ENCODE data around the gene GOLM1. TPM values are rescaled to one million over a fixed set of nuclear protein-coding genes. Genes with fewer than 3 reads are reported as not detected.

Gene GOLM1
- total RNA-seq, 1 donor from 2014 or later: 126 TPM

- Mint-ChIP-seq H3K36me3 (ENCODE audit: low read depth, unreplicated experiment) (no peaks in the 10 kb centered on the region), H3K9me3 (ENCODE audit: unreplicated experiment) (no peaks in the 10 kb centered on the region), H3K27ac (ENCODE audit: unreplicated experiment) (no peak overlapping the region), H3K4me1 (ENCODE audit: low read depth, unreplicated experiment) (peaks cover 3% of the 10 kb centered on the region), H3K4me3 (ENCODE audit: unreplicated experiment) (no peak overlapping the region), H3K27me3 (ENCODE audit: low read depth, unreplicated experiment) (peaks cover 3% of the 10 kb centered on the region)
- Histone ChIP-seq H3K4me1 (ENCODE audit: insufficient read depth, low read length) (peaks cover 12% of the 10 kb centered on the region), H3K79me2 (ENCODE audit: insufficient read depth, low read length) (peaks cover 10% of the 10 kb centered on the region), H3K27ac (ENCODE audit: low read depth, low read length) (no peak overlapping the region), H3K4me2 (ENCODE audit: low read length) (no peak overlapping the region), H3K27me3 (ENCODE audit: insufficient read depth, low read length) (no peaks in the 10 kb centered on the region), H3K36me3 (ENCODE audit: insufficient read depth, low read length) (no peaks in the 10 kb centered on the region), H3K9ac (ENCODE audit: low read length) (no peak overlapping the region), H4K20me1 (ENCODE audit: insufficient read depth, low read length) (peaks cover 1% of the 10 kb centered on the region), H3K9me3 (ENCODE audit: insufficient read depth, low read depth, low read length) (no peaks in the 10 kb centered on the region), H3K4me3 (ENCODE audit: insufficient read depth, low read depth, low read length) (no peak overlapping the region), H2AFZ (ENCODE audit: low read depth, low read length) (no peak overlapping the region)
- DNase-seq (ENCODE audit: low read depth): no peak
- FAIRE-seq: no peak
- TF ChIP-seq CTCF (IDR thresholded peaks at IDR 0.05; ENCODE audit: insufficient read depth, low read depth, low read length) (no peak), EZH2 (IDR thresholded peaks at IDR 0.05; ENCODE audit: insufficient read depth, low read length) (no peak)
Measured at GRCh38 chr9:86102626-86103025, 3.3 kb upstream of the GOLM1 start.

DNA sequence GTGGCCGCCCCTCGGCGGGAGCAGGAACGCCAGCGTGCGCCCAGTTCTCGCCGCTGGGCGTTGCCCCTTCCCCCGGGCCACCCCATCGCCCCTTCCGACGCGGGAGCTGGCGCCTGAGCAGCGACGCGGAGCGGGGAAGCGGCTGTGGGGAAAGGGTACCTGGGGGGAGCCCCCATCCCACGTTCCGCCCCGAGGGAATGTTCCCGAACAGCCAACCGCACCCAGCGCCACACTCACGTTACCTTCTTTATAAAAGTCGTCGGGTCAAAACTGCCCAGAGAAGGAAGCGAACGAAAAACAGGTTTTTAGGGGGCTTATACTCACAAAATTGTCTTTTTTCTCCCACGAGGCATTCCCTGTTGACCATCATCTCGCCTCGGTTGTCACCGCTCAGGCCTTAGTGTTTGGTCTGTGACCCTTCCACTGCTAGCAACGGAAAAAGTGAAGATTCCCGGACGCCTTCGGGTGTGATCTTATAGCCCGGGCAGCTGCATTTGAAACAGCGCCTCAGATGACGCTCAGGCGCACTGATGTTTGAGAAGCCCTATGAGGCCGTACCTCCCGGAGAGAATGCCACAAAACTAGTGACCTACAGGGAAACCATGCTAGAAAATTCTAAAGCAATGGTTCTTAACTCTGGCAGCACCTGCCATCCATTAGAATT is 475 bp upstream of the GOLM1 start:
- Histone ChIP-seq H3K79me2 (ENCODE audit: insufficient read depth, low read length) (peaks cover 38% of the 10 kb centered on the region), H4K20me1 (ENCODE audit: insufficient read depth, low read length) (peaks cover 4% of the 10 kb centered on the region), H3K27me3 (ENCODE audit: insufficient read depth, low read length) (no peaks in the 10 kb centered on the region), H3K9me3 (ENCODE audit: insufficient read depth, low read depth, low read length) (no peaks in the 10 kb centered on the region), H3K9ac (ENCODE audit: low read length) (peak overlapping the region; percentile 84), H2AFZ (ENCODE audit: low read depth, low read length) (peak overlapping the region; percentile 89), H3K4me3 (ENCODE audit: insufficient read depth, low read depth, low read length) (peak overlapping the region; percentile 70), H3K4me2 (ENCODE audit: low read length) (peak overlapping the region; percentile 97), H3K4me1 (ENCODE audit: insufficient read depth, low read length) (peaks cover 13% of the 10 kb centered on the region), H3K27ac (ENCODE audit: low read depth, low read length) (peak overlapping the region; percentile 44), H3K36me3 (ENCODE audit: insufficient read depth, low read length) (no peaks in the 10 kb centered on the region)
- FAIRE-seq: peak; percentile 52
- H3K4me3 Mint-ChIP-seq (ENCODE audit: unreplicated experiment): peak overlapping the region; percentile 93
- H3K27ac Mint-ChIP-seq (ENCODE audit: unreplicated experiment): peak overlapping the region; percentile 94
- DNase-seq (ENCODE audit: low read depth): peak; percentile 47
- H3K36me3 Mint-ChIP-seq (ENCODE audit: low read depth, unreplicated experiment): no peaks in the 10 kb centered on the region
- H3K27me3 Mint-ChIP-seq (ENCODE audit: low read depth, unreplicated experiment): peaks cover 3% of the 10 kb centered on the region
- H3K4me1 Mint-ChIP-seq (ENCODE audit: low read depth, unreplicated experiment): peaks cover 18% of the 10 kb centered on the region
- no peak for TF ChIP-seq CTCF (IDR thresholded peaks at IDR 0.05; ENCODE audit: insufficient read depth, low read depth, low read length)
- H3K9me3 Mint-ChIP-seq (ENCODE audit: unreplicated experiment): no peaks in the 10 kb centered on the region

DNA sequence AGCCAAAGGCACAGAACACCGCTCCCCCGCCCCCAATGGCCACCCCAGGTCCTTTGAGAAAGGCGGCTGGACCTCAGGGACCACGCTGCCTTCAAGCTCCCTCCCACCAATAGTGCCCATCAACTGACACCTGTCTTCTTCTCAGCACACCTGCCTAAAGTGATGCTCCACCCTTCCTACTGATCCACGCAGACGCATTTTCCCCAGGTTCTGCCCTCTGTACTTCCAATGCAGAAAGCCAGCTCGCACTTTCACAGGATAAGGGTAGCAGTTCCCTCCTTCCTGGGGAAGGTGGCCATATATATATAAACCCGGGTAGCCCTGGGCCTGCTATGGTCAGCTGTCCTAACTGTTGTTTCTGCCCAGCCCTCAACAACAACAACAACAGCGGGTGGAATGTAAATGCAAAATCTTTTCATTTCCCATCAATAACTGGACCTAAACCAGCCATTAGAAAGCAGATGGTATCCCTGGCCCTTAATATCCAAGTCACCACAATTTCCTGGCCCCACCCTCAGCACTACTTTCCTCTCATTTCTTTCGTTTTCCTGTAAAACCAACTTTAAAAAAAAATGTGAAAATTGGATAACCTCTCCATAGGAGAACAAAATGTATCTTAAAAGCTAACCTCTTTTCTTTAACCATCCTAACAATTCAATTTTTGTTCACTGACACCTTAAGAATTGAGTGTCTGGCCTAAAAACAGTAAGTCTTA is 1.7 kb downstream of the GOLM1 start:
- peaks cover 12% of the 10 kb centered on the region for H4K20me1 ChIP-seq (ENCODE audit: insufficient read depth, low read length)
- H3K9ac ChIP-seq (ENCODE audit: low read length): peak overlapping the region; percentile 84
- H3K27me3 Mint-ChIP-seq (ENCODE audit: low read depth, unreplicated experiment): no peaks in the 10 kb centered on the region
- FAIRE-seq (no peak), DNase-seq (ENCODE audit: low read depth) (no peak)
- H3K27ac ChIP-seq (ENCODE audit: low read depth, low read length): no peak overlapping the region
- H3K4me1 Mint-ChIP-seq (ENCODE audit: low read depth, unreplicated experiment): peaks cover 25% of the 10 kb centered on the region
- no peak overlapping the region for H2AFZ ChIP-seq (ENCODE audit: low read depth, low read length)
- H3K27me3 ChIP-seq (ENCODE audit: insufficient read depth, low read length): no peaks in the 10 kb centered on the region
- no peaks in the 10 kb centered on the region for H3K36me3 Mint-ChIP-seq (ENCODE audit: low read depth, unreplicated experiment)
- no peaks in the 10 kb centered on the region for H3K9me3 ChIP-seq (ENCODE audit: insufficient read depth, low read depth, low read length)
- peaks cover 13% of the 10 kb centered on the region for H3K4me1 ChIP-seq (ENCODE audit: insufficient read depth, low read length)
- peaks cover 54% of the 10 kb centered on the region for H3K79me2 ChIP-seq (ENCODE audit: insufficient read depth, low read length)
- no peaks in the 10 kb centered on the region for H3K9me3 Mint-ChIP-seq (ENCODE audit: unreplicated experiment)
- peak overlapping the region; percentile 86 for H3K4me3 ChIP-seq (ENCODE audit: insufficient read depth, low read depth, low read length)
- H3K27ac Mint-ChIP-seq (ENCODE audit: unreplicated experiment): peak overlapping the region; percentile 75
- TF ChIP-seq CTCF (IDR thresholded peaks at IDR 0.05; ENCODE audit: insufficient read depth, low read depth, low read length) (no peak), EZH2 (IDR thresholded peaks at IDR 0.05; ENCODE audit: insufficient read depth, low read length) (no peak)
- H3K4me3 Mint-ChIP-seq (ENCODE audit: unreplicated experiment): peak overlapping the region; percentile 84
- H3K36me3 ChIP-seq (ENCODE audit: insufficient read depth, low read length): no peaks in the 10 kb centered on the region
- peak overlapping the region; percentile 97 for H3K4me2 ChIP-seq (ENCODE audit: low read length)
